ENCODE measurements around the gene PCDHB3.

- TF ChIP-seq, protein P1, sequence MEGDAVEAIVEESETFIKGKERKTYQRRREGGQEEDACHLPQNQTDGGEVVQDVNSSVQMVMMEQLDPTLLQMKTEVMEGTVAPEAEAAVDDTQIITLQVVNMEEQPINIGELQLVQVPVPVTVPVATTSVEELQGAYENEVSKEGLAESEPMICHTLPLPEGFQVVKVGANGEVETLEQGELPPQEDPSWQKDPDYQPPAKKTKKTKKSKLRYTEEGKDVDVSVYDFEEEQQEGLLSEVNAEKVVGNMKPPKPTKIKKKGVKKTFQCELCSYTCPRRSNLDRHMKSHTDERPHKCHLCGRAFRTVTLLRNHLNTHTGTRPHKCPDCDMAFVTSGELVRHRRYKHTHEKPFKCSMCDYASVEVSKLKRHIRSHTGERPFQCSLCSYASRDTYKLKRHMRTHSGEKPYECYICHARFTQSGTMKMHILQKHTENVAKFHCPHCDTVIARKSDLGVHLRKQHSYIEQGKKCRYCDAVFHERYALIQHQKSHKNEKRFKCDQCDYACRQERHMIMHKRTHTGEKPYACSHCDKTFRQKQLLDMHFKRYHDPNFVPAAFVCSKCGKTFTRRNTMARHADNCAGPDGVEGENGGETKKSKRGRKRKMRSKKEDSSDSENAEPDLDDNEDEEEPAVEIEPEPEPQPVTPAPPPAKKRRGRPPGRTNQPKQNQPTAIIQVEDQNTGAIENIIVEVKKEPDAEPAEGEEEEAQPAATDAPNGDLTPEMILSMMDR (IDR thresholded peaks at IDR 0.05): no peak
- TF ChIP-seq POLR2A (IDR thresholded peaks at IDR 0.05): no peak
Observed at GRCh38 chr5:141121985-141122384, 21.7 kb downstream of the PCDHB3 start.
